GM08714 (cell line): ENCODE data around the gene GAP43.

ENCODE experiments used
- H3K4me3 ChIP-seq: fragments of 200-500 bp; sonication (Bioruptor generic); 2 replicates; pipeline ENCODE4 v1.5.1; 2014; ENCODE audit warnings: mild to moderate bottlenecking, low read length, inconsistent platforms
- ZNF274 ChIP-seq: IDR thresholded peaks from 2 replicates; pipeline ENCODE4 v1.6.1; 2012; ENCODE audit warnings: mild to moderate bottlenecking, low read depth, low read length

Gene GAP43

GRCh38 chr3:115623044-115623868, at the start of gene GAP43:
Gene GAP43 (plus strand): TSS chr3:115623510. CDS start chr3:115623690, 180 bp downstream.
- no peak for TF ChIP-seq ZNF274
- no peak within 1 kb of the TSS for H3K4me3 ChIP-seq

- no peak for TF ChIP-seq ZNF274
Measured at GRCh38 chr3:115576325-115576875, 46.9 kb upstream of the GAP43 start.

GRCh38 chr3:115577000-115577399, 46.3 kb upstream of the GAP43 start:
- no peak overlapping the region for H3K4me3 ChIP-seq
- no peak for TF ChIP-seq ZNF274

More at GRCh38 chr3:115576325-115576875, 46.9 kb upstream of the GAP43 start:
- no peak overlapping the region for H3K4me3 ChIP-seq

- H3K4me3 ChIP-seq: no peak overlapping the region
- no peak for TF ChIP-seq ZNF274
Measured at GRCh38 chr3:115578331-115578730, 45.0 kb upstream of the GAP43 start.

- no peak for TF ChIP-seq ZNF274
- no peak overlapping the region for H3K4me3 ChIP-seq
Measured at GRCh38 chr3:115580566-115580965, 42.7 kb upstream of the GAP43 start.

GRCh38 chr3:115581362-115582135, 41.8 kb upstream of the GAP43 start:
- TF ChIP-seq ZNF274: no peak

GRCh38 chr3:115588201-115589115, 34.9 kb upstream of the GAP43 start:
- TF ChIP-seq ZNF274: no peak
- H3K4me3 ChIP-seq: no peak overlapping the region

More at GRCh38 chr3:115581362-115582135, 41.8 kb upstream of the GAP43 start:
- H3K4me3 ChIP-seq: no peak overlapping the region

GRCh38 chr3:115590873-115591272, 32.4 kb upstream of the GAP43 start:
- no peak for TF ChIP-seq ZNF274
- H3K4me3 ChIP-seq: no peak overlapping the region

- H3K4me3 ChIP-seq: no peak overlapping the region
- no peak for TF ChIP-seq ZNF274
Measured at GRCh38 chr3:115595611-115596275, 27.6 kb upstream of the GAP43 start.

- H3K4me3 ChIP-seq: no peak overlapping the region
- no peak for TF ChIP-seq ZNF274
Measured at GRCh38 chr3:115598216-115598615, 25.1 kb upstream of the GAP43 start.

GRCh38 chr3:115602194-115602593, 21.1 kb upstream of the GAP43 start:
- no peak overlapping the region for H3K4me3 ChIP-seq
- TF ChIP-seq ZNF274: no peak

- no peak for TF ChIP-seq ZNF274
- no peak overlapping the region for H3K4me3 ChIP-seq
Measured at GRCh38 chr3:115611630-115612029, 11.7 kb upstream of the GAP43 start.
